ENCODE data around the gene TMEM94.
A peak's percentile ranks its signal among the peaks of the same experiment; 100 is the strongest.

TMEM94 gene

DNA sequence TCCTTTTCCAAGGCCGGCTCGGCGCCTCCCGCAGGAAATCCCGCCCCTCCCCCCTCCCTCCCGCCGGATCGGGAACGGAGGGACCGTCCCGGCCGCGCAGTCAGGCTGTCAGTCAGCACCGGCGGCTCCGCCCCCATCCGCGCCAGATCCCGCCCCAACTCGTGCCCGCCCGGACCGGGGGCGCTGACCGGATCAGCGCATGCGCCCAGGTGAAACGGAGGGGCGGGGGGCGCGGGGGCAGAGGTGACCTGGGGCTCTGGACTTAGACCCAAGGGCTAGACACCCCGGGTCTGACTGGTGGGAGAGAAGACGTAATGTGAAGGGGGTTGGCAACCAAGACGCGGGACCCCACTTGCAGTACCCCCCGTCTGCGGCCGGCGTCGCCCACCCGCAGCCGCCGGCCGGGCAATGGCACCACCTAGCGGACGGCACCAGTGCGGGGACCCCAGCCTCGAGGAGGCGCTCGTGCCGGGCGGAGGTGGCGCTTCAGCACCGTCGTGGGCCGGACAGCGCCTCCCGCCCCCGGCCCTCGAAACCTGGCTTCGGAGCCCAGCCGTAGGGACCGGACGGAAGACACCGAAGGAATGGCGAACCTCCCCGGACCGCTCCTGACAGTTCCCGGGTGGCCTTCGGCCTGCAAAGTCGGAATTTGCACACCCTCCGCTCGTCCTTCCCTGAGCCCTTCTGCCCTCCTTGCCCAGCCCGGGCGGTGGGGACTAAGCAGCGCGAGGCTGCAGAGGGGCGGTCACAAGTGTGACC, 59.2 kb downstream of the TMEM94 start, which contains the start of gene CASKIN2 (continued):
- no peak for TF ChIP-seq ZNF704 (tag by site-specific recombination; IDR thresholded peaks at IDR 0.05)
- no peak for TF ChIP-seq TRIM28 (IDR thresholded peaks at IDR 0.05; ENCODE audit: borderline replicate concordance, low read length)
- TF ChIP-seq ZNF548 (tag by site-specific recombination; IDR thresholded peaks at IDR 0.05): no peak
- TF ChIP-seq ZNF19 (tag by site-specific recombination; IDR thresholded peaks at IDR 0.05; ENCODE audit: low read depth): no peak
- TF ChIP-seq ZFP41 (tag by site-specific recombination; IDR thresholded peaks at IDR 0.05; ENCODE audit: borderline replicate concordance): no peak
- TF ChIP-seq ZNF626 (tag by site-specific recombination; IDR thresholded peaks at IDR 0.05): no peak

- H3K4me3 ChIP-seq (ENCODE audit: low read depth, low read length): peak within 1 kb of the TSS; percentile 87
- ChIA-PET POLR2A (interaction anchor here (0.6 to 1.7 kb wide), 17 partner anchors 8 to 643 kb away, joined by 3 to 35 read pairs (median 4); partner anchors contain the start of genes FDXR, GGA3, LLGL2 and MRPS7), CTCF (interaction anchor here (0.6 to 3.3 kb wide), 32 partner anchors 8 to 276 kb away, joined by 3 to 20 read pairs (median 4); partner anchors contain the start of genes LLGL2, MIF4GD, SMIM5 and TMEM94)
- no peaks in the 10 kb centered on the region for H3K4me1 ChIP-seq (ENCODE audit: control insufficient read depth, insufficient read depth, low read length)
- peaks cover 22 to 51% of the 10 kb centered on the region in 2 experiments; a peak in 2 of 3 replicates for H3K36me3 ChIP-seq (ENCODE audit: control insufficient read depth in 2 of 2, insufficient read depth in 1 of 2, low read length in 2 of 2)
- no peaks in the 10 kb centered on the region for H3K9me3 ChIP-seq (ENCODE audit: control insufficient read depth, insufficient read depth, low read depth, low read length)
- H3K27ac ChIP-seq (ENCODE audit: extremely low read depth, low read depth, low read length): peak within 1 kb of the TSS; percentile 71; the same call in 1 of the 2 replicates
- TF ChIP-seq INSM2 (tag by site-specific recombination; IDR thresholded peaks at IDR 0.05): no peak; the same call in 1 of the 2 replicates
- TF ChIP-seq ZNF639 (tag by site-specific recombination; IDR thresholded peaks at IDR 0.05): peak; percentile 46
- TF ChIP-seq ZBTB48 (tag by site-specific recombination; IDR thresholded peaks at IDR 0.05): peak; percentile 80; the same call in 1 of the 2 replicates
- TF ChIP-seq, protein P1, sequence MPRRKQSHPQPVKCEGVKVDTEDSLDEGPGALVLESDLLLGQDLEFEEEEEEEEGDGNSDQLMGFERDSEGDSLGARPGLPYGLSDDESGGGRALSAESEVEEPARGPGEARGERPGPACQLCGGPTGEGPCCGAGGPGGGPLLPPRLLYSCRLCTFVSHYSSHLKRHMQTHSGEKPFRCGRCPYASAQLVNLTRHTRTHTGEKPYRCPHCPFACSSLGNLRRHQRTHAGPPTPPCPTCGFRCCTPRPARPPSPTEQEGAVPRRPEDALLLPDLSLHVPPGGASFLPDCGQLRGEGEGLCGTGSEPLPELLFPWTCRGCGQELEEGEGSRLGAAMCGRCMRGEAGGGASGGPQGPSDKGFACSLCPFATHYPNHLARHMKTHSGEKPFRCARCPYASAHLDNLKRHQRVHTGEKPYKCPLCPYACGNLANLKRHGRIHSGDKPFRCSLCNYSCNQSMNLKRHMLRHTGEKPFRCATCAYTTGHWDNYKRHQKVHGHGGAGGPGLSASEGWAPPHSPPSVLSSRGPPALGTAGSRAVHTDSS (tag by site-specific recombination; IDR thresholded peaks at IDR 0.05): no peak
- peak; percentile 62 for TF ChIP-seq ZNF660 (tag by site-specific recombination; IDR thresholded peaks at IDR 0.05)
- TF ChIP-seq ZBTB10 (tag by site-specific recombination; IDR thresholded peaks at IDR 0.05): peak; percentile 4; the same call in 1 of the 2 replicates
- peak; percentile 64; the same call in 1 of the 2 replicates for TF ChIP-seq ZNF677 (tag by site-specific recombination; IDR thresholded peaks at IDR 0.05)
- TF ChIP-seq ZNF701 (tag by site-specific recombination; IDR thresholded peaks at IDR 0.05): no peak
- TF ChIP-seq ZNF76 (tag by site-specific recombination; IDR thresholded peaks at IDR 0.05; ENCODE audit: borderline replicate concordance, low read depth): peak; percentile 6; the same call in 1 of the 2 replicates
- TF ChIP-seq ELK4 (IDR thresholded peaks at IDR 0.05; ENCODE audit: borderline replicate concordance, low read depth, low read length): peak; percentile 62; the same call in 1 of the 2 replicates
- TF ChIP-seq ZNF37A (tag by site-specific recombination; IDR thresholded peaks at IDR 0.05): no peak
- peak; percentile 56; the same call in 1 of the 2 replicates for TF ChIP-seq PBX3 (CRISPR knock-in tag; IDR thresholded peaks at IDR 0.05)
- no peak for TF ChIP-seq RBAK (tag by site-specific recombination; IDR thresholded peaks at IDR 0.05)
- no peak for TF ChIP-seq ZNF558 (tag by site-specific recombination; IDR thresholded peaks at IDR 0.05)
- TF ChIP-seq KLF8 (tag by site-specific recombination; IDR thresholded peaks at IDR 0.05): peak; percentile 94
- TF ChIP-seq ZBTB8A (tag by site-specific recombination; IDR thresholded peaks at IDR 0.05): no peak; the same call in none of the 2 replicates
- TF ChIP-seq ZNF433 (tag by site-specific recombination; IDR thresholded peaks at IDR 0.05; ENCODE audit: low read depth): no peak
- 0 out of 2 replicates have a peak, but pooled peaks have one; percentile 25 for TF ChIP-seq ZNF324 (tag by site-specific recombination; IDR thresholded peaks at IDR 0.05)
- TF ChIP-seq GLIS2 (tag by site-specific recombination; IDR thresholded peaks at IDR 0.05): no peak
Observed at GRCh38 chr17:75516255-75516618, 59.8 kb downstream of the TMEM94 start, which contains the start of gene TSEN54. Gene TSEN54 (plus strand): TSS chr17:75516528. CDS start chr17:75516561, 33 bp downstream.
